Natural killer cell (primary cell): ENCODE results near the gene ACCS. TPM values are rescaled to one million over a fixed set of nuclear protein-coding genes. Genes with fewer than 3 reads are reported as not detected.

Experiments
- ATAC-seq, 3 donors: fragments of 150-1000 bp in 2 of 3; fragments of 200-7000 bp in 1 of 3; cut with Tn5 transposase; 1 replicate in 1 of 3; 2 replicates in 2 of 3; pipeline ENCODE4 v1.10.0; 2021; ENCODE audit warnings: mild to moderate bottlenecking in 2 of 3, moderate library complexity in 2 of 3
- DNase-seq, 2 donors: peaks; one replicate each; pipeline versions ENCODE4 v3.0.0 to v3.0.0-alpha.2; 2013 to 2021; ENCODE audit warnings: mixed read lengths in 1 of 2
- H3K27ac ChIP-seq: one replicate; pipeline ENCODE4 v1.5.1; 2013; ENCODE audit warnings: mild to moderate bottlenecking, low read length
- H3K27me3 ChIP-seq: one replicate; pipeline ENCODE4 v1.6.1; 2013; ENCODE audit warnings: low read length; ENCODE audit not compliant: control insufficient read depth, insufficient read depth
- H3K36me3 ChIP-seq: one replicate; pipeline ENCODE4 v1.6.1; 2013; ENCODE audit warnings: low read length; ENCODE audit not compliant: control insufficient read depth, insufficient read depth
- H3K4me1 ChIP-seq: one replicate; pipeline ENCODE4 v1.6.1; 2013; ENCODE audit warnings: low read length; ENCODE audit not compliant: control insufficient read depth, insufficient read depth
- H3K4me3 ChIP-seq: one replicate; pipeline ENCODE4 v1.5.1; 2013; ENCODE audit warnings: low read length
- H3K9me3 ChIP-seq: one replicate; pipeline ENCODE4 v1.6.1; 2013; ENCODE audit warnings: low read length; ENCODE audit not compliant: control insufficient read depth, insufficient read depth
- H3K27ac Mint-ChIP-seq, 2 donors: one replicate each; pipeline ENCODE4 v1.8.0; 2022; ENCODE audit warnings: mild to moderate bottlenecking in 2 of 2, mixed read lengths in 2 of 2, moderate library complexity in 1 of 2
- H3K27me3 Mint-ChIP-seq, 2 donors: one replicate each; pipeline ENCODE4 v1.8.0; 2022; ENCODE audit warnings: low read depth in 2 of 2, mixed read lengths in 2 of 2
- H3K36me3 Mint-ChIP-seq: one replicate; pipeline ENCODE4 v1.8.0; 2022; ENCODE audit warnings: mixed read lengths
- H3K4me1 Mint-ChIP-seq, 2 donors: one replicate each; pipeline ENCODE4 v1.8.0; 2022; ENCODE audit warnings: mixed read lengths in 2 of 2
- H3K4me3 Mint-ChIP-seq: one replicate; pipeline ENCODE4 v1.8.0; 2022; ENCODE audit warnings: mild to moderate bottlenecking, moderate library complexity, mixed read lengths
- H3K9me3 Mint-ChIP-seq, 2 donors: one replicate each; pipeline ENCODE4 v1.8.0; 2022; ENCODE audit warnings: mixed read lengths in 2 of 2
- WGBS: methylation state at CpG from one replicate; pipeline ENCODE4 v1.1.7; 2013; ENCODE audit warnings: missing lambda C conversion rate; ENCODE audit not compliant: insufficient coverage; 5-methylcytosine and 5-hydroxymethylcytosine counted together
- intact Hi-C: fragments of 100-400 bp; cut with micrococcal nuclease; formaldehyde crosslinking; loops from one replicate; pipeline ENCODE4 v1.14.2; 2022
- total RNA-seq, 4 donors: library from RNA; stranded (reverse); fragments of 120-200 nt in 1 of 4; gene quantifications; one replicate each; pipeline versions ENCODE4 v1.2.3 to v1.2.4, GENCODE V29; 2013 to 2022
- TF ChIP-seq, protein P1 (sequence below): fragments of 200-600 bp; IDR thresholded peaks from one replicate; pipeline ENCODE4 v1.8.0; 2022; ENCODE audit warnings: antibody characterized with exemption

The ACCS gene
- total RNA-seq, 3 donors from 2014 or later (not counting 1 experiment from before 2014, with no cell fraction given), result 16.3 to 32.1 (median 31.9) TPM

DNA sequence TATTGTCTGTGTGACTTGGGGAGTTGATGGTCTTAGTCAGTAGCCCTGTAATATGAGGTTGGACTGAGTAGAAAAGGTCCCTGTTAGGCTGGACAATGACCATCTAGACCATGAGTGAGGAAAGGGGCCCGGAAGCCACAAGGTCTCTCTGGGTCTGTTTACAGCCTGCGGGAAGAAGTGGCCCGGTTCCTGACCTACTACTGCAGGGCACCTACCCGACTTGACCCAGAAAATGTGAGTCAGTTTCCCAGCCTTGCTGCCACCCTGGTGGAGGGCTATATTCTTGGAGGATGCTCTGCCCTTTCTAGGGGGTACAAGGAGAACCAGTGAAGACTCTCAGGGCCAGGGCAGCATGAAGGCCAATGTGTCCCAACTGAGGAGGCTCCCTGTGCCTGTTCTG, 14.9 kb upstream of the ACCS start:
- peaks cover 0 to 10% of the 10 kb centered on the region in 2 donors for H3K27me3 Mint-ChIP-seq
- no peaks in the 10 kb centered on the region for H3K36me3 Mint-ChIP-seq
- Histone ChIP-seq H3K4me1 (no peaks in the 10 kb centered on the region), H3K9me3 (no peaks in the 10 kb centered on the region), H3K4me3 (no peak overlapping the region), H3K27me3 (no peaks in the 10 kb centered on the region), H3K36me3 (no peaks in the 10 kb centered on the region), H3K27ac (no peak overlapping the region)
- TF ChIP-seq, protein P1, sequence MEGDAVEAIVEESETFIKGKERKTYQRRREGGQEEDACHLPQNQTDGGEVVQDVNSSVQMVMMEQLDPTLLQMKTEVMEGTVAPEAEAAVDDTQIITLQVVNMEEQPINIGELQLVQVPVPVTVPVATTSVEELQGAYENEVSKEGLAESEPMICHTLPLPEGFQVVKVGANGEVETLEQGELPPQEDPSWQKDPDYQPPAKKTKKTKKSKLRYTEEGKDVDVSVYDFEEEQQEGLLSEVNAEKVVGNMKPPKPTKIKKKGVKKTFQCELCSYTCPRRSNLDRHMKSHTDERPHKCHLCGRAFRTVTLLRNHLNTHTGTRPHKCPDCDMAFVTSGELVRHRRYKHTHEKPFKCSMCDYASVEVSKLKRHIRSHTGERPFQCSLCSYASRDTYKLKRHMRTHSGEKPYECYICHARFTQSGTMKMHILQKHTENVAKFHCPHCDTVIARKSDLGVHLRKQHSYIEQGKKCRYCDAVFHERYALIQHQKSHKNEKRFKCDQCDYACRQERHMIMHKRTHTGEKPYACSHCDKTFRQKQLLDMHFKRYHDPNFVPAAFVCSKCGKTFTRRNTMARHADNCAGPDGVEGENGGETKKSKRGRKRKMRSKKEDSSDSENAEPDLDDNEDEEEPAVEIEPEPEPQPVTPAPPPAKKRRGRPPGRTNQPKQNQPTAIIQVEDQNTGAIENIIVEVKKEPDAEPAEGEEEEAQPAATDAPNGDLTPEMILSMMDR, result no peak
- H3K27ac Mint-ChIP-seq, result no peak overlapping the region
- H3K4me3 Mint-ChIP-seq, result no peak overlapping the region
- intact Hi-C loops, result no loop called here
- H3K9me3 Mint-ChIP-seq, result no peaks in the 10 kb centered on the region
- no peak for DNase-seq
- 92% methylated on average over 4 of the region's 4 CpGs for WGBS
- H3K4me1 Mint-ChIP-seq, result no peaks in the 10 kb centered on the region
- ATAC-seq, result no peak

DNA sequence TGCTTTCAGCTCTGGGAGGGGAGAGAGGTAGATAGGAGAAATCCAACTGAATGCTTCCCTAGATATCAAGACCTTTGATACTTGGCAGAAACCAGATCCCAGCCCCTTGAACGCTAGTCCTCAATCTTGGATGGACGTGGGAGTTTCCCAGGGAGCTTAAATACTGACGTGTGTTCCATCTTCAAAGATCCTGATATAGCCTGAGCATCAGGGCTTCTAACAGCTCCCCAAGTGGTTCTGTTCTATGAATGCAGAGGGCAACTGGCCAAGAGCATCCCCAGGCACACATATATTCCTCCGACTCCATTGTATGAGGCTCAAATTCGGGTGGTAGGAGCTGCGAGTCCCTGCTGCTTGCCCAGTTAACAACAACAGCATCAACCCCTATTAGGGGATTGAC, 8.7 kb upstream of the ACCS start:
- DNase-seq (no peak), ATAC-seq (no peak)
- no peaks in the 10 kb centered on the region for H3K4me1 Mint-ChIP-seq
- 90% methylated on average over 6 of the region's 6 CpGs for WGBS
- H3K9me3 Mint-ChIP-seq, result no peaks in the 10 kb centered on the region
- no peaks in the 10 kb centered on the region for H3K9me3 ChIP-seq
- no peaks in the 10 kb centered on the region for H3K27me3 ChIP-seq
- no peaks in the 10 kb centered on the region for H3K4me1 ChIP-seq
- TF ChIP-seq, protein P1, result no peak
- no peak overlapping the region for H3K4me3 ChIP-seq
- no peaks in the 10 kb centered on the region for H3K36me3 Mint-ChIP-seq
- intact Hi-C loops, result no loop called here
- peaks cover 0 to 3% of the 10 kb centered on the region in 2 donors for H3K27me3 Mint-ChIP-seq
- no peak overlapping the region for H3K27ac ChIP-seq
- no peaks in the 10 kb centered on the region for H3K36me3 ChIP-seq
- no peak overlapping the region for H3K27ac Mint-ChIP-seq
- H3K4me3 Mint-ChIP-seq, result no peak overlapping the region

DNA sequence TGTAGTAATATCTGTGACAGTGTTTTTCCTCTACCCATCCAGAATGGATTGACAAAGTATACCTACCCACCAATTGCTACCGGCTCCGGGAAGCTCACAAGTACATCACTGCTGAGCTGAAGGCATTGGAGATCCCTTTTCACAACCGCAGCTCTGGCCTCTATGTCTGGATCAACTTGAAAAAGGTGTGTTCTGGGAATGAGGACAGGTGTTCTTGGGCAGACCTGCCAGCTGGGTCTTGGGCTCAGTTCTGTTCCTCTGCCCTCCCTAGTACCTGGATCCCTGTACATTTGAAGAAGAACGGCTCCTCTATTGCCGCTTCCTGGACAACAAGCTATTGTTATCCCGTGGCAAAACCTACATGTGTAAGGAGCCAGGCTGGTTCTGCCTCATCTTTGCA, 7.8 kb upstream of the ACCS start:
- Mint-ChIP-seq H3K27me3 (peaks cover 0 to 3% of the 10 kb centered on the region in 2 donors), H3K9me3 (no peaks in the 10 kb centered on the region), H3K36me3 (no peaks in the 10 kb centered on the region), H3K4me3 (no peak overlapping the region), H3K4me1 (no peaks in the 10 kb centered on the region), H3K27ac (no peak overlapping the region)
- Histone ChIP-seq H3K27me3 (no peaks in the 10 kb centered on the region), H3K36me3 (no peaks in the 10 kb centered on the region), H3K4me1 (no peaks in the 10 kb centered on the region), H3K27ac (no peak overlapping the region), H3K9me3 (no peaks in the 10 kb centered on the region), H3K4me3 (no peak overlapping the region)
- ATAC-seq (no peak), DNase-seq (no peak)
- TF ChIP-seq, protein P1, result no peak
- intact Hi-C loops, result no loop called here
- 100% methylated on average over 6 of the region's 6 CpGs for WGBS

DNA sequence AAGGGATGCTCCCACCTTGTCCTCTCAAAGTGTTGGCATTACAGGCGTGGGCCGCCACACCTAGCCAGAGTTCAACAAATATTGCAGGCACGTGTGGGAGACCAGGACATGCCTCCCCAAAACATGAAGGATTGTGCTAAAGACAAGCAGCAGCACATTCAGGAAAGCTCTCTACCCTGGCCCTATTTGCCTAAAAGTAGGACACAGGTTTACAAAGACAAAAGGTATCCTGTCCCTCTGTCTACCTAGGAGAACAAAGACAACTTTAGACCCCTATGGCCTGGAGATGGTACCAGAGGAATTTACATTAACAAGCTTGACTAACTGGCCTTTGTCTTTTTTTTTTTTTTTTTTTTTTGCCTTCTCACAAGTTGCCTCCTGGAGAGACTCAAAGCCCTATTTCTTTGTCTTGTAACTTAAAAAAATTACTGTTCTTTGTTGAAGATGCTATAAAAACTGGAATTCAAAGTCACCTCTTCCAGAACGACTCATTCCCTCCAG, 859 bp upstream of the ACCS start:
- ATAC-seq (no peak), DNase-seq (peak in 1 of 2 donors; percentile 12)
- TF ChIP-seq, protein P1, result no peak
- H3K4me3 Mint-ChIP-seq, result peak overlapping the region; percentile 93
- no peaks in the 10 kb centered on the region for H3K9me3 ChIP-seq
- 87% methylated on average over 3 of the region's 4 CpGs for WGBS
- peaks cover 0 to 3% of the 10 kb centered on the region in 2 donors for H3K27me3 Mint-ChIP-seq
- intact Hi-C loops, result no loop called here
- H3K4me1 ChIP-seq, result peaks cover 13% of the 10 kb centered on the region
- peaks cover 5% of the 10 kb centered on the region for H3K36me3 Mint-ChIP-seq
- H3K27ac ChIP-seq, result peak overlapping the region; percentile 70
- H3K27me3 ChIP-seq, result no peaks in the 10 kb centered on the region
- peaks cover 20 to 33% of the 10 kb centered on the region in 2 donors for H3K4me1 Mint-ChIP-seq
- peak overlapping the region; percentile 96 for H3K4me3 ChIP-seq
- no peaks in the 10 kb centered on the region for H3K9me3 Mint-ChIP-seq
- H3K36me3 ChIP-seq, result no peaks in the 10 kb centered on the region
- peak overlapping the region; percentile 79 to 95 for H3K27ac Mint-ChIP-seq
